Cardiac fibroblast (primary cell): Measurements from ENCODE around the gene SRPX2.

ENCODE experiments used
- DNase-seq, 2 donors: peaks; one replicate each; pipeline versions ENCODE4 v3.0.0 to v3.0.0-alpha.2; 2010; ENCODE audit warnings: low read depth in 2 of 2
- H3K4me3 ChIP-seq, 2 donors: replicated peaks in 1 of 2; 1 replicate in 1 of 2; 2 replicates in 1 of 2; pipeline ENCODE4 v1.5.1; 2011; ENCODE audit warnings: low read depth in 2 of 2, low read length in 2 of 2, mild to moderate bottlenecking in 2 of 2, moderate library complexity in 1 of 2
- TF ChIP-seq, protein P1 (sequence below): IDR thresholded peaks from one replicate; pipeline ENCODE4 v1.5.1; 2011; ENCODE audit warnings: low read depth, mild to moderate bottlenecking, low read length, inconsistent platforms

Gene SRPX2

DNA sequence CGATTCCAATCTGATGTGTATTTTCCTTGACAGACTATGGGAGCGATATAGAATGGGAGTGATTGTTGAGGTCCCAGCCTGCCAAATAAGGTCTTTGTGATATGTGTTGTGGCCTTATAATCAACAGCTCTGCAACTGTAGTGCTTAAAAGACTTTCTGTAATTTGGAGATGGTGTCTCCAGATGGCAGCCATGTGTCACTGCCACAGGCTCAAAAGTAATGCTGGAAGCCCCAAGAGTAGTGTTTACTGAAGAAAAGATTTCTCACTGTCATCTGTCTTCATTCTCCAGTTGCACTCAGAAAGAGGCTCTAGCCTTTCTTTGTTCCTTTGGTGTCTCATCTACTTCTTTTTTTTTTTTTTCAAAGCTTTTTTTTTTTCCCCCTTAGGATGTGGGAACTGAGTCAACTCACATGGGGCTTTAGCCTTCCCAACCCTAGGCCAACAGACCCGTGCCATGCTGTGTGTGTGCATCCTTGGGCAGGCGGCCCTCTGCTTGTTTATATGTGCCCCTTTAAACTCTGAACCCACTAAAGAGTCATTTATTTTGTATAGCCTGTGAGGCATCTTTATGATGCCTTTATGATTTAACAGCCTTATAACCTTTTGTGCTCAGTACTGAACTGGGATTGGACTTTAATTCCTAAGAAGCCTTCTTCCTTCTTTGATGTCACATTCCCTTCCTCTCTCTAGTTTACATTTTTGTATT is 15.6 kb downstream of the SRPX2 start:
- no peak overlapping the region for H3K4me3 ChIP-seq
- TF ChIP-seq, protein P1, sequence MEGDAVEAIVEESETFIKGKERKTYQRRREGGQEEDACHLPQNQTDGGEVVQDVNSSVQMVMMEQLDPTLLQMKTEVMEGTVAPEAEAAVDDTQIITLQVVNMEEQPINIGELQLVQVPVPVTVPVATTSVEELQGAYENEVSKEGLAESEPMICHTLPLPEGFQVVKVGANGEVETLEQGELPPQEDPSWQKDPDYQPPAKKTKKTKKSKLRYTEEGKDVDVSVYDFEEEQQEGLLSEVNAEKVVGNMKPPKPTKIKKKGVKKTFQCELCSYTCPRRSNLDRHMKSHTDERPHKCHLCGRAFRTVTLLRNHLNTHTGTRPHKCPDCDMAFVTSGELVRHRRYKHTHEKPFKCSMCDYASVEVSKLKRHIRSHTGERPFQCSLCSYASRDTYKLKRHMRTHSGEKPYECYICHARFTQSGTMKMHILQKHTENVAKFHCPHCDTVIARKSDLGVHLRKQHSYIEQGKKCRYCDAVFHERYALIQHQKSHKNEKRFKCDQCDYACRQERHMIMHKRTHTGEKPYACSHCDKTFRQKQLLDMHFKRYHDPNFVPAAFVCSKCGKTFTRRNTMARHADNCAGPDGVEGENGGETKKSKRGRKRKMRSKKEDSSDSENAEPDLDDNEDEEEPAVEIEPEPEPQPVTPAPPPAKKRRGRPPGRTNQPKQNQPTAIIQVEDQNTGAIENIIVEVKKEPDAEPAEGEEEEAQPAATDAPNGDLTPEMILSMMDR: no peak
- no peak for DNase-seq

DNA sequence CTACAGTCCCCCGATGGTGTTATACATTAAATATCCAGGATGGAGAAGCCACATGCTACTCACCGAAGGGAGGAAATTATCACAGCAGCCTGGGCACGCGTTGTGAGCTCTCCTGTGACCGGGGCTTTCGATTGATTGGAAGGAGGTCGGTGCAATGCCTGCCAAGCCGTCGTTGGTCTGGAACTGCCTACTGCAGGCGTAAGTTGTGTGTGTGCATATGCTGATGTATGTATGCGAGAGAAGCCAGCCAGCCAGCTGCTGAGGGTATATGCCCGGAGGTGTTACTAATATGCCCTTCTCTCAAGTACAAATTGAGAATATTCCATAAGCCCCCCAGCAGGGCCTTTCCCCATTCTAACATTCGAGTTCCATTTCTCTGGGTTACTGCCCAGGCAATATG is 18.2 kb downstream of the SRPX2 start:
- no peak overlapping the region for H3K4me3 ChIP-seq
- no peak for DNase-seq
- TF ChIP-seq, protein P1: no peak

DNA sequence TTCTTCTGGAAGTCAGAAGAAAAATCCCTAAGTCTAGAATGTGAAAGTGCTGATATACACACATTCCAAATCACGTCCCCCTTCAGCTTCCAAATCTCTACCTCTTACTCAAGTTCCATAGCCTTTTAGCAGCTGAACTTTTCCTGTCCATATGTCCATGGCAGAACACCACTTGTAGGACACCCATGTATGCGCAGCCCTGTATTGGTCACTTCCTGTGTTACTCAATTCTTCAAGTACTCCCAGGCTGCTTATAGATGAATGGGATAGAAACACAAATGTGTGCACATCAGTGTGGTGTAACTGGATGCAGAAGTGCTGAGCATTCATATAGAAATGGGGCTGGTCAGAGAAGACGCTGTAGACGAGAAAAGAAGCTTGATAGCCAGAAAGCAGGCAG is 18.8 kb downstream of the SRPX2 start:
- peak; percentile 78 to 85 for DNase-seq
- no peak overlapping the region for H3K4me3 ChIP-seq
- TF ChIP-seq, protein P1: no peak

DNA sequence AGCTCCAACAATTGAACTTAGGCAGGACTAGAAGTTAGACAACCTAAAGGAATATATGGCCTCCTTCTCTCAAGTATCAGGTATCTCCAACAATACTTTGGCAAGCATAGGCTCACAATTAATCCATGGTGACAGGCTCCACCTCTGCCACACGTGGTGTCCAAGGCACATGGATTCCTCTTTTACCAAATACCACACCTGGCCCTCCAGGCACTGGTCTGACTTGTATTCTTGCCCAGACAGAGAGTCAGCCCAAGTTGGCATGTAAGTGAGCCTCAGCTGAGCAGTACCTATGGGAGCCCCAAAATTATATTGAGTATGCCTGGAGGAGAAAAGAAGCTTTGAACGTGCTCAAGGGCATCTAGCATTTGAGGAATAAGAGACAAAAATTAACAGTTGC is 19.6 kb downstream of the SRPX2 start:
- TF ChIP-seq, protein P1: no peak
- no peak for DNase-seq
- no peak overlapping the region for H3K4me3 ChIP-seq

DNA sequence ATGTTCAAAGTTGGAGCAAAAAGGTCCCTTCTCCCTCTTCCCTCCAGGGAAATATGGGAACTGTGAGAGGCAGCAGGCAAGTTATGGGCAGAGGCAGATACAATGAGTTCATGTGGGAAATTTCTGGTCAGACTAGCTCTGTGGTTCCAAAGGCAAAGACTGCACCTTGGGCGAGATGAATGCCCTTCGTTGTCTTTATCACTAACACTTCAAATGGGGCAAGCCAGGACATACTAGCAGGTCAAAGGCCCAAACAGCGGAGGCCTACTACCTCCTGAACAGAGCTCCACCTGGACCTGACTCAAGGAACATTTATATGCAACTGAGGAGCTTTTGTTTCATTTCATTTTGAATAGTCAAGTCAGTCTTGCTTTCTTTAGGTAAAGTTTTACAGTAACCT is 29.0 kb downstream of the SRPX2 start:
- TF ChIP-seq, protein P1: no peak
- no peak overlapping the region for H3K4me3 ChIP-seq
- DNase-seq: no peak

DNA sequence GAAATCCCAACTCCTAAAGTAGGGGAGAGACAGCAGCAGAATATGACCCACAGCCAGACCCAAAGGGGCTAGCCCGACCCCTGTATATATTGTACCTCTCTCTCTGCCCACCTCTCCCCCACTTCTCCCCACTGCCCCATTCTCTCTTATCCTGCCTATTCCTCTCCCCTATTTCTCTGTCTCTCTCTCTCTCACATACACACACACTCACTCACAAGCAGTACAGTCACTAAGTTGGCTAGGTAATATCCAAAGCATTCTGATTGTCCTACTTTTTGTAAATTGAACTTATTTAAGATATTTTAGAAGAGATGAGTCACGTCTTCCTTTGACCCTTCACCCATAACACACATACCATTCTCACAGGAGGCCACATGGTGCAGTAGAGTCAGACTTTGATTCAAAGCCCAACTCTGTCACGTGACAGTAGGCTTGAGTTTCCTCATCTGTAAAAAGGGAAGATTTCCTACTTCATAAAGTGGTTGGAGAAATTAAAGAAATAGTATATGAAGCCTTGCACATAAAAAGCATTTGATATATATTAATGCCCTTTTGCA is 29.5 kb downstream of the SRPX2 start:
- peak; percentile 78 to 89 for DNase-seq
- TF ChIP-seq, protein P1: no peak
- H3K4me3 ChIP-seq: no peak overlapping the region
